OCI-LY7 (cell line): Measurements from ENCODE around the gene TCL1B.

Experiments used
- CTCF ChIP-seq: fragments of 200-600 bp; sonication (generic); conservative IDR thresholded peaks from 2 replicates; pipeline ENCODE4 v1.5.1; 2014; ENCODE audit warnings: mild to moderate bottlenecking, antibody characterized with exemption, low read length, moderate library complexity, mixed read lengths
- EZH2phosphoT487 ChIP-seq: fragments of 200-600 bp; sonication (generic); IDR thresholded peaks from 2 replicates; pipeline ENCODE4 v1.6.1; 2018; ENCODE audit warnings: low read depth, borderline replicate concordance, mild to moderate bottlenecking, mixed run types, antibody characterized with exemption, low read length, moderate library complexity, mixed read lengths

GRCh38 chr14:95698287-95698686, 12.1 kb downstream of the TCL1B start:
- TF ChIP-seq CTCF (no peak), EZH2phosphoT487 (no peak)
